Heart right ventricle (tissue), 16 donors: Measurements from ENCODE around the gene C2orf42. TPM values are rescaled to one million over a fixed set of nuclear protein-coding genes. Genes with fewer than 3 reads are reported as not detected.

Source experiments
- ATAC-seq, 8 donors: fragments of 200-7000 bp; cut with Tn5 transposase; one replicate each; pipeline ENCODE4 v1.9.1; 2020; ENCODE audit warnings: mild to moderate bottlenecking in 8 of 8, moderate library complexity in 8 of 8, moderate number of reproducible peaks in 1 of 8
- DNase-seq, 2 donors: peaks; one replicate each; pipeline ENCODE4 v3.0.0-alpha.2; 2020
- H3K27ac ChIP-seq, 10 donors: fragments of 200-600 bp; sonication (generic) in 2 of 10; one replicate each; pipeline versions ENCODE4 v1.5.0 to v1.8.0; 2020 to 2022; ENCODE audit warnings: mild to moderate bottlenecking in 3 of 10
- H3K27me3 ChIP-seq, 7 donors: fragments of 200-600 bp; one replicate each; pipeline ENCODE4 v1.8.0; 2021 to 2022; ENCODE audit warnings: mild to moderate bottlenecking in 2 of 7
- H3K36me3 ChIP-seq, 9 donors: fragments of 200-600 bp; sonication (generic) in 1 of 9; one replicate each; pipeline versions ENCODE4 v1.5.0 to v1.8.0; 2020 to 2022; ENCODE audit warnings: mild to moderate bottlenecking in 2 of 9
- H3K4me1 ChIP-seq, 9 donors: fragments of 200-600 bp; sonication (generic) in 1 of 9; one replicate each; pipeline versions ENCODE4 v1.5.0 to v1.8.0; 2020 to 2022; ENCODE audit warnings: mild to moderate bottlenecking in 4 of 9
- H3K4me3 ChIP-seq, 10 donors: fragments of 200-600 bp; sonication (generic) in 2 of 10; one replicate each; pipeline versions ENCODE4 v1.5.0 to v1.8.0; 2020 to 2022; ENCODE audit warnings: mild to moderate bottlenecking in 7 of 10, moderate library complexity in 2 of 10
- H3K9me3 ChIP-seq, 11 donors: fragments of 200-600 bp in 10 of 11; sonication (generic) in 2 of 11; one replicate each; pipeline versions ENCODE4 v1.5.0 to v1.8.0; 2013 to 2022; ENCODE audit warnings: mild to moderate bottlenecking in 2 of 11, control low read depth in 1 of 11, moderate library complexity in 1 of 11
- CTCF ChIP-seq, 9 donors: fragments of 200-600 bp; sonication (generic) in 2 of 9; IDR thresholded peaks; one replicate each; pipeline versions ENCODE4 v1.5.0 to v1.8.0; 2021 to 2022; ENCODE audit warnings: antibody characterized with exemption in 9 of 9, mild to moderate bottlenecking in 5 of 9, moderate library complexity in 1 of 9
- WGBS, 2 donors: extraction: QIAGEN DNeasy Blood & Tissue Kit; methylation state at CpG; one replicate each; pipeline ENCODE4 v1.1.7; 2013; ENCODE audit warnings: inconsistent platforms in 1 of 2; 5-methylcytosine and 5-hydroxymethylcytosine counted together
- intact Hi-C, 10 donors: fragments of 100-400 bp; cut with DNase I; formaldehyde crosslinking; loops; one replicate each; pipeline versions ENCODE4 v1.11.1 to v1.14.2; 2022
- polyA plus RNA-seq, 2 donors: library from polyadenylated mRNA; stranded (reverse); fragments of 200-250 nt; gene quantifications; one replicate each; pipeline ENCODE4 v1.2.3, GENCODE V29; 2013
- total RNA-seq, 10 donors: library from RNA; stranded (reverse); fragmentation: NEBNext Ultra II Directional in 3 of 10; extraction: Animal tissue kit (Norgen Biotek cat#: 25700) in 3 of 10; gene quantifications; one replicate each; pipeline versions ENCODE4 v1.2.1 to v1.2.4, GENCODE V29; 2021 to 2023
- donor health status: Arrhythmogenic right ventricular cardiomyopathy.
- donor health status: ischemic (EF 13 %, LVEDD 7.1; RV severe dilation, severe dysfunction).
- donor health status: healthy with polysubstance abuse.
- donor health status: DM: no; HTN: yes; CAD: no.
- donor health status: DM: no; HTN: no; CAD: no.
- donor health status: ischemic (EF 25% LVEDD 6.9; RV normal size, moderate dysfunction).
- donor health status: ischemic (EF 25% LVEDD 5.7; RV mildly dilated, moderate dysfunction).
- donor health status: healthy.
- donor health status: DM: yes; HTN: yes; CAD: no.
- donor health status: Ischemic cardiomyopathy.
- donor health status: ischemic (EF 35%, LVEDD 5.7; RV mildly dilated, moderate dysfunction).
- donor health status: nonischemic (EF 11% LVEDD 7.7; RV severe dilation, severe dysfunction).
- donor health status: DM: yes; HTN: yes; CAD: no.
- donor health status: PGD.
- donor health status: ischemic (EF 29% LVEDD 5.4; RV normal size, mild dysfunction).
- donor health status: nonischemic (EF 23%, LVEDD 6.1; RV moderate dilation, normal function).

C2orf42 gene
- total and polyA plus RNA-seq, 12 donors, result 3.8 to 15.5 (median 8.8) TPM

DNA sequence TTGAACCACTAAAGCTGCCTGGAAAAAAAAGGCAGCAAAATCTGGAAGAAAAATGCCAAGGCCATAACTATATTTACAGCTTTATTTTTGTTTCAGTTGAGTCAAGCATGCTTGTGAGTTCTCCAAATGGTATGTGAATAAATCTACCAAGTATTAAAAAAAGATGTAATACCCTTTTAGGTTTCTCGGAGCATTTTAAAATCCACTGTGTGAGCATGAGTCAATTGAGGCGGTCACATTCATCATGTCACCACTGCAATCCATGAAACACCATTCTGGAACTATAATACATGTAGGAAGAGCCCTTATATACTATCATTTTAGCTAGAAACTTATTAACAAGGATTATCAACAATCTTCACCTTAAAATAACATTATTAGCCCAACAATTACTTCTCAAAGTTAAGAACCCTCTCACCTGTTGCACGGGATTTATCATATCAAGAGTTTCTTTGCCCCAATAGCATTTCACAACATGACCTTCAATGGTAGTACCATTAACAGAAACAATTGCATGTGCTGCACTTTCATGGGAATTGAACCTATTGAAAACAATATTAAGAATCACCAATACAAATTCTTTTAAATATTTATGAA, 24.2 kb upstream of the C2orf42 start:
- no peak overlapping the region for H3K27ac ChIP-seq
- WGBS, 2 donors, result 92 to 94% methylated on average over 3 of the region's 3 CpGs
- DNase-seq (no peak), ATAC-seq (no peak)
- H3K36me3 ChIP-seq, result peaks cover 0 to 98% (median 63%) of the 10 kb centered on the region in 9 donors
- TF ChIP-seq CTCF (IDR thresholded peaks at IDR 0.05), result no peak
- H3K4me3 ChIP-seq, result no peak overlapping the region
- no peaks in the 10 kb centered on the region for H3K27me3 ChIP-seq
- intact Hi-C loops, result no loop called here
- H3K9me3 ChIP-seq, result no peaks in the 10 kb centered on the region
- H3K4me1 ChIP-seq, result peaks cover 0 to 22% (median 3%) of the 10 kb centered on the region in 9 donors

GRCh38 chr2:70214365-70214764, 23.5 kb upstream of the C2orf42 start:
- no peaks in the 10 kb centered on the region for H3K9me3 ChIP-seq
- 94 to 95% methylated on average over 1 of the region's 1 CpG for WGBS, 2 donors
- intact Hi-C loops, result no loop called here
- no peaks in the 10 kb centered on the region for H3K27me3 ChIP-seq
- peaks cover 0 to 98% (median 58%) of the 10 kb centered on the region in 9 donors for H3K36me3 ChIP-seq
- H3K4me3 ChIP-seq, result no peak overlapping the region
- H3K4me1 ChIP-seq, result peaks cover 0 to 23% (median 3%) of the 10 kb centered on the region in 9 donors
- DNase-seq (no peak), ATAC-seq (no peak)
- no peak for TF ChIP-seq CTCF (IDR thresholded peaks at IDR 0.05)
- no peak overlapping the region for H3K27ac ChIP-seq

DNA sequence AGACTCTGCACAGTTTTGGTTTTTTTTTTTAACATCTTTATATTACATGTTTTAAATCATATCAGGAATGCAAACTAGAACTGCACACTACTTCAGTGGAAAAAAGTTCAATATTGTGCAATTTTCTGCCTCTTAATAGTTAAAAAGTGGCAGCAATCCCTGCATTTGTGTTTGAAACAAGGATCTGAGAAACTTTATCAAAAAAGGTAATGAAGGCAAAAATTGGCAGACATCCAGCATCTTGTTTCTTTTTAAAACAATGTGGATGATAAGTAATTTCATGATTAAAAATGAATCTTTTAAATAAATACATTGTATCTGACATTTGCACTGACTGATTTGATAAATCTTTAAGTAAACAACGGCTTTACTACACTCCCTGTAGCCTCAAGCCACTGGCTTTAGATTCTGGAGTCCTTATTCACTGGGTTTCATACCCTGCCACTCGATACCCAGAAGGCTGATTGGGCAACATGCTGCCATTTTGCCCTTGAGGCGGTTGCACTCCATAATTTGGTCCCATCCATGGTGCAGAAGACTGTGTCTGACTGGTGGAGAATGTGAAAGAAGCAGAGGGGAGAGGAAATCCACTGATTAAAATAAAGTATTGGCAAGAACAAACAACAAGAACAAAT, 21.6 kb upstream of the C2orf42 start:
- DNase-seq, result no peak
- Histone ChIP-seq H3K27me3 (no peaks in the 10 kb centered on the region), H3K4me1 (peaks cover 0 to 23% (median 3%) of the 10 kb centered on the region in 9 donors), H3K4me3 (no peak overlapping the region), H3K36me3 (peaks cover 0 to 93% (median 44%) of the 10 kb centered on the region in 9 donors), H3K27ac (no peak overlapping the region), H3K9me3 (no peaks in the 10 kb centered on the region)
- 87 to 88% methylated on average over 3 of the region's 3 CpGs for WGBS, 2 donors
- no peak for TF ChIP-seq CTCF (IDR thresholded peaks at IDR 0.05)
- no peak for ATAC-seq
- intact Hi-C loops, result no loop called here

DNA sequence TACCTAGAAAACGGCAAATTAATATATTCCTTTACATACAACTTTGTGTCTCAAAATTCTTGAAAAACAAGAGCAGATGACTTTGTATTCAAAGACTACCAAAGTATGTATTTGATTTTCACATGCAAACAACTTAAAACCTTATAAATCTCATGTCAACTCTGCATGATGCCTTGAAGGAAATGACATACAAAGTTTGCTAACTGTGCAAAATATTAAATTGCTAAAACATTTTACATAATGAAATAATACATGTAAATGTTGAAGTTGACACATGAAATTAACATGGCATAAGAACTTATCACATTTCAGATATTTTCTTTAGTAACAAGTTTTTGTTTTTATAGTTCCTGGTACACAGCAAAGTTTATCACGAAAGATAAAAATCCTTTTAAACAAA, 20.8 kb upstream of the C2orf42 start:
- H3K4me3 ChIP-seq, result no peak overlapping the region
- H3K27ac ChIP-seq, result no peak overlapping the region
- H3K36me3 ChIP-seq, result peaks cover 0 to 85% (median 38%) of the 10 kb centered on the region in 9 donors
- H3K27me3 ChIP-seq, result no peaks in the 10 kb centered on the region
- intact Hi-C loops, result no loop called here
- WGBS, 2 donors, result 83 to 88% methylated on average over 2 of the region's 2 CpGs
- peaks cover 0 to 23% (median 3%) of the 10 kb centered on the region in 9 donors for H3K4me1 ChIP-seq
- no peaks in the 10 kb centered on the region for H3K9me3 ChIP-seq
- no peak for DNase-seq
- no peak for ATAC-seq
- no peak for TF ChIP-seq CTCF (IDR thresholded peaks at IDR 0.05)
